K562 treated with DMSO at 1 percent for 48 hours (cell line): Measurements from ENCODE around the gene FGF9. TPM values are rescaled to one million over a fixed set of nuclear protein-coding genes. Genes with fewer than 3 reads are reported as not detected.

Experiments
- total RNA-seq: library from RNA; unstranded; fragments of 300-600 nt; gene quantifications from 2 replicates; pipeline ENCODE4 v1.2.3, GENCODE V29; 2022; ENCODE audit warnings: low replicate concordance; ENCODE audit errors: extremely low read depth

FGF9 gene
- total RNA-seq = not detected in 2 replicates

DNA sequence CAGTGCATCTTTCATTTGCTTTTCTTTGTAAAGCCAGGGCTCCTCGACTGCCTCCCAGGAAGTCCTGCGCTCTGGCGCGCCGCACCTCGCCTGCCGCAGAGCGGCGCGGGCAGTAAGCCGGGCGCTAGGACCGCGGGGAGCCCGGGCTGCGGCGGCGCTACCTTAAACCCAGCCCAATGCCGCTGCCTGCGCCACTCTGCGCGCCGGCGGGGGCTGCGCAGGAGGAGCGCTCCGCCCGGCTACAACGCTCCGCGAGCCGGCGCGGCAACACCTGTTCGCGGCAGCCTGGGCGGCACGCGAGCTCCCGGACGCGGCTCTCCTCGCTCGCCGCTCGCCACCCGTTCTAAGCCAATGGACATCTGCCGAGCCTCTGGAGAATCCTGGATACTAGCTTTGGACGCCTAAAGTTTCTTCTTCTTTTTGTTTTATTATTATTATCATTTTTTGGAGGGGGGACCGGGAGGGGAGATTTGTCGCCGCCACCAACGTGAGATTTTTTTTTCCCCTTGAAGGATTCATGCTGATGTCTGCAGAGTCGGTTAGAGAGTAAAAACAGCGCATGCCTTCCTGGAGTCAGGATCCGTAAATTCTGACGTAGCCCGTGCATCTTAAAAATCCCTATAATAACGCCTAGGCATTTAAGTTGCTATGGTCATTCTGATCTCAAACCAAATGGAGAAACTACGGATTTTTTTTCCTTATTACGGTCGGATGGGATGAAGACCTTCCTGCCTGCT, at the start of gene FGF9:
Gene FGF9, plus strand, starts transcription at position 191 of the 737 bp plus-strand sequence. CDS start 840 bp downstream, outside the sequence.

Other genes with a start within 250 kb of the FGF9 start
- not detected in 2 replicates for gene ZDHHC20, start 211.8 kb upstream of the FGF9 start, total RNA-seq
- gene MICU2, start 66.9 kb upstream of the FGF9 start, total RNA-seq = not detected in 2 replicates